ENCODE measurements around the gene USP38.
"Not testable (repeated sequence)": the region's sequence is repeated elsewhere in the genome, so short reads cannot be mapped to it uniquely, and the experiment has no call there.

USP38 gene

GRCh38 chr4:143257356-143257755 is 72.6 kb downstream of the USP38 start:
- H3K36me3 ChIP-seq (ENCODE audit: control insufficient read depth, insufficient read depth, low read length): no peaks in the 10 kb centered on the region
- H3K4me3 ChIP-seq (ENCODE audit: extremely low read depth, insufficient read depth, low read length, poor library complexity, severe bottlenecking): no peak overlapping the region
- no peaks in the 10 kb centered on the region for H3K4me1 ChIP-seq (ENCODE audit: control insufficient read depth, insufficient read depth, low read length, poor library complexity, severe bottlenecking)
- no peaks in the 10 kb centered on the region for H3K9me3 ChIP-seq (ENCODE audit: control insufficient read depth, low read length)
- H3K27ac ChIP-seq (ENCODE audit: low read depth, low read length, severe bottlenecking): no peak overlapping the region

- no peaks in the 10 kb centered on the region for H3K4me1 ChIP-seq (ENCODE audit: control insufficient read depth, insufficient read depth, low read length, poor library complexity, severe bottlenecking)
Observed at GRCh38 chr4:143260750-143261149, 76.0 kb downstream of the USP38 start.

GRCh38 chr4:143262838-143263237 is 78.1 kb downstream of the USP38 start:
- 20% methylated on average over 1 of the region's 1 CpG; no CpG with 5 or more reads in 1 of the 2 experiments for WGBS, 2 experiments (ENCODE audit: insufficient coverage in 2 of 2)
- Histone ChIP-seq H3K4me1 (ENCODE audit: control insufficient read depth, insufficient read depth, low read length, poor library complexity, severe bottlenecking) (no peaks in the 10 kb centered on the region), H3K27ac (ENCODE audit: low read depth, low read length, severe bottlenecking) (no peak overlapping the region), H3K9me3 (ENCODE audit: control insufficient read depth, low read length) (peaks cover 11% of the 10 kb centered on the region), H3K4me3 (ENCODE audit: extremely low read depth, insufficient read depth, low read length, poor library complexity, severe bottlenecking) (no peak overlapping the region), H3K36me3 (ENCODE audit: control insufficient read depth, insufficient read depth, low read length) (no peaks in the 10 kb centered on the region)

More at GRCh38 chr4:143260750-143261149, 76.0 kb downstream of the USP38 start:
- 72 to 86% methylated on average over 1 to 3 of the region's 3 CpGs for WGBS, 2 experiments (ENCODE audit: insufficient coverage in 2 of 2)
- H3K36me3 ChIP-seq (ENCODE audit: control insufficient read depth, insufficient read depth, low read length): no peaks in the 10 kb centered on the region
- H3K27ac ChIP-seq (ENCODE audit: low read depth, low read length, severe bottlenecking): no peak overlapping the region
- H3K9me3 ChIP-seq (ENCODE audit: control insufficient read depth, low read length): no peaks in the 10 kb centered on the region
- H3K4me3 ChIP-seq (ENCODE audit: extremely low read depth, insufficient read depth, low read length, poor library complexity, severe bottlenecking): no peak overlapping the region

DNA sequence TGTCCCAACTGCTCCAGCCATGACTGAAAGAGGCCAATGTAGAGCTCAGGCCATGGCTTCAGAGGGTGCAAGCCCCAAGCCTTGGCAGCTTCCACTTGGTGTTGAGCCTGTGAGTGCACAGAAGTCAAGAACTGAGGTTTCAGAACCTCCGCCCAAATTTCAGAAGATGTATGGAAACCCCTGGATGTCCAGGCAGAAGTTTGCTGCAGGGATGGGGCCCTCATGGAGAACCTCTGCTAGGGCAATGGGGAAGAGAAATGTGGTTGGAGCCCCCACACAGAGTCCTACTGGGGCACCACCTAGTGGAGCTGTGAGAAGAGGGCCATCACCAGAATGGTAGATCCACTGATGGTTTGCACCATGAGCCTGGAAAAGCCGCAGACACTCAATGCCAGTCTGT is 83.0 kb downstream of the USP38 start:
- not testable (repeated sequence) for H3K27ac ChIP-seq (ENCODE audit: low read depth, low read length, severe bottlenecking); H3K4me1 ChIP-seq (ENCODE audit: control insufficient read depth, insufficient read depth, low read length, poor library complexity, severe bottlenecking); H3K36me3 ChIP-seq (ENCODE audit: control insufficient read depth, insufficient read depth, low read length); H3K4me3 ChIP-seq (ENCODE audit: extremely low read depth, insufficient read depth, low read length, poor library complexity, severe bottlenecking)
- 100% methylated on average over 2 of the region's 2 CpGs for WGBS, 2 experiments (ENCODE audit: insufficient coverage in 2 of 2)
- H3K9me3 ChIP-seq (ENCODE audit: control insufficient read depth, low read length): peaks cover 22% of the 10 kb centered on the region

DNA sequence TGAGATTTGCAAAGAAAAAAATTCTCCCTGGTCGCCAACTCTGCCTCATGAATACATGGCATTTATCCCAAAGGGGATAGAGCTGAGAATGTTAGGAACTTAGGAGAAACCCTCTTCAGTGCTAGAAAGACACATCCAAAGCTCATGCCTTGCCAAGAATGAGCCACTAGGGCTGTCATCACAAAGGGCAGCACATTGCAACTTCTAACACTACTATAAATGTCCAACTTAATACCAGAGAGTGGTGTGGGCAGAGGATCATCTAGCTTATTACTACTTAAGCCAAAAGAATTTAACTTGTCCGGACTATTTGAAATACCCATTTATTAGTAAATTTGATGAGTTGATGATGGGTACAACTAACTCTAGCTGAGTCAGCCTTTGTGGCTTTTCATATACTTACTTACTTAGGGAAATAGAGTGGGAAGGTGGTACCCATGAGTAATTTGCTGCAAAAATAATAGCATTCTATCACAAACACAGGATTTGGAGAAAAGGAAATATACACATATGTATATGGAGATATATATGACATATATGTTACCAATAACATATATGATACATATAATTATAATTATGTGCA is 85.6 kb downstream of the USP38 start:
- Histone ChIP-seq H3K4me3 (ENCODE audit: extremely low read depth, insufficient read depth, low read length, poor library complexity, severe bottlenecking) (no peak overlapping the region), H3K36me3 (ENCODE audit: control insufficient read depth, insufficient read depth, low read length) (no peaks in the 10 kb centered on the region), H3K4me1 (ENCODE audit: control insufficient read depth, insufficient read depth, low read length, poor library complexity, severe bottlenecking) (no peaks in the 10 kb centered on the region), H3K27ac (ENCODE audit: low read depth, low read length, severe bottlenecking) (no peak overlapping the region), H3K9me3 (ENCODE audit: control insufficient read depth, low read length) (peaks cover 22% of the 10 kb centered on the region)
- no CpG with 5 or more reads among the region's 2 CpGs for WGBS, 2 experiments (ENCODE audit: insufficient coverage in 2 of 2)
